NCI-H2107 (cell line): ENCODE measurements around the gene FBRSL1.
"Not testable (repeated sequence)": the region's sequence is repeated elsewhere in the genome, so short reads cannot be mapped to it uniquely, and the experiment has no call there.

Experiments used
- DNase-seq: peaks from one replicate; lab custom pipeline; 2025; lab: John Stamatoyannopoulos, UW

The FBRSL1 gene

GRCh38 chr12:132471011-132471857 is 18.7 kb upstream of the FBRSL1 start:
- no peak for DNase-seq

- no peak for DNase-seq
These were observed 18.1 kb upstream of the FBRSL1 start for GRCh38 chr12:132471858-132472255.

- no peak for DNase-seq
These were observed 17.6 kb upstream of the FBRSL1 start for GRCh38 chr12:132472386-132472785.

- no peak for DNase-seq
These were observed 15.7 kb upstream of the FBRSL1 start for GRCh38 chr12:132474237-132474741.

GRCh38 chr12:132474799-132475303 is 15.1 kb upstream of the FBRSL1 start:
- DNase-seq, result not testable (repeated sequence)

- no peak for DNase-seq
These were observed 14.5 kb upstream of the FBRSL1 start for GRCh38 chr12:132475304-132476037.

- no peak for DNase-seq
These were observed 13.9 kb upstream of the FBRSL1 start for GRCh38 chr12:132476038-132476414.

- DNase-seq, result no peak
These were observed 13.5 kb upstream of the FBRSL1 start for GRCh38 chr12:132476421-132476820.

GRCh38 chr12:132477017-132477702 is 12.8 kb upstream of the FBRSL1 start:
- no peak for DNase-seq

- no peak for DNase-seq
These were observed 12.1 kb upstream of the FBRSL1 start for GRCh38 chr12:132477703-132478432.

- DNase-seq, result no peak
These were observed 11.5 kb upstream of the FBRSL1 start for GRCh38 chr12:132478433-132478803.

- no peak for DNase-seq
These were observed 11.1 kb upstream of the FBRSL1 start for GRCh38 chr12:132478845-132479244.

GRCh38 chr12:132479291-132479690 is 10.7 kb upstream of the FBRSL1 start:
- no peak for DNase-seq

GRCh38 chr12:132479938-132480622 is 9.9 kb upstream of the FBRSL1 start:
- DNase-seq, result no peak

GRCh38 chr12:132480623-132481132 is 9.3 kb upstream of the FBRSL1 start:
- no peak for DNase-seq

GRCh38 chr12:132481345-132481744 is 8.6 kb upstream of the FBRSL1 start:
- DNase-seq, result no peak

- no peak for DNase-seq
These were observed 7.9 kb upstream of the FBRSL1 start for GRCh38 chr12:132481771-132482745.

- no peak for DNase-seq
These were observed 7.2 kb upstream of the FBRSL1 start for GRCh38 chr12:132482771-132483170.

- no peak for DNase-seq
These were observed 6.7 kb upstream of the FBRSL1 start for GRCh38 chr12:132483208-132483607.

- no peak for DNase-seq
These were observed 6.3 kb upstream of the FBRSL1 start for GRCh38 chr12:132483612-132484011.
